GM21526 (cell line): Measurements from ENCODE around the gene CHST13.

Source experiments
- ATAC-seq: cut with Tn5 transposase; IDR thresholded peaks from one replicate; pipeline ENCODE4 v1.9.1; 2021; ENCODE audit warnings: moderate library complexity; ENCODE audit not compliant: unreplicated experiment, low FRiP score

The CHST13 gene

GRCh38 chr3:126551839-126552687 is 28.1 kb downstream of the CHST13 start:
- no peak for ATAC-seq

- no peak for ATAC-seq
These were observed 28.8 kb downstream of the CHST13 start for GRCh38 chr3:126552688-126553283.

GRCh38 chr3:126553284-126554084 is 29.5 kb downstream of the CHST13 start:
- no peak for ATAC-seq

DNA sequence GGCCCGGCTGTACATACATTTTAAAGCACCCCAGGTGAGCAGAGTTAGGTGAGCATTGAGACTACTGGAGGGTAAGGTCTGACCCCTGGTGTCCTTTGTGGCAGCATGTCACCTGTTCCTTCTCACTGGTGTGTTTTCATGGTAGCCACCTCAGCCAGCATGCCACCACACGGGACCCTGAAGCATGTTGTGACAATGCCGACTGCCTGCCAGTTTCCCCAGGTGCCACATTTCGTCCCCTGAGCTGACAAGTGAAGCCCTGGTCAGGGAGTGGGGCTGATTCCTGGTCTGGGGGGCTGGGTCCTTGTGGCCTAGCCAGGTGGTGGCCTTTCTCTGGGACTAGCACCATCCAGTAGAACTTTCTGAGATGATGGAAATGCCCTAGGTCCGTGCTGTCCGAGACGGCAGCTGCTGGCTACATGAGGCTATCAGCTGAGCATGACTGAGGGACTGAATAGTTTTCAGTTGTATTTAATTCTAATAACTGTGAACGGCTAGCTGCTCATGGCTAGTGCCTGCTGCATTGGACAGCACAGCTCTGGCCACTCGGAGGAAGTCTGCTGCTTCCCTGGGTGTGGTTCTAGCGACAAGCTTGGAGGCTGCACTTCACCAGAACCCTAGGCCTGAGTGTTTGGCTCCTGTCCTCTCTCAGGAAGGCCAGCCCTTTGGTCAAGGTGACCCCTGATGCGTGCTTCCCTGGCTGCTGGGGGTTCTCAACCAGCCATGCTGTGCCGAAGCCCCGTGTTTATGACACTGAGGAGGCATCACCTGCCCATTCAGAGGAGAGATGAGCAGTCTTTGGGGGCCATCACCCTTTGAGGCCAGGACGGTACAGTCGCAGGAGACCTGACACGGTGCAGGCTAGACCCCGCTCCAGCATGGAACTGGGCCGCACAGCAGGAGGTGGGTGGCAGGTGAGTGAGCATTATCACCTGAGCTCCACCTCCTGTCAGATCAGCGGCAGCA is 30.9 kb downstream of the CHST13 start:
- no peak for ATAC-seq

DNA sequence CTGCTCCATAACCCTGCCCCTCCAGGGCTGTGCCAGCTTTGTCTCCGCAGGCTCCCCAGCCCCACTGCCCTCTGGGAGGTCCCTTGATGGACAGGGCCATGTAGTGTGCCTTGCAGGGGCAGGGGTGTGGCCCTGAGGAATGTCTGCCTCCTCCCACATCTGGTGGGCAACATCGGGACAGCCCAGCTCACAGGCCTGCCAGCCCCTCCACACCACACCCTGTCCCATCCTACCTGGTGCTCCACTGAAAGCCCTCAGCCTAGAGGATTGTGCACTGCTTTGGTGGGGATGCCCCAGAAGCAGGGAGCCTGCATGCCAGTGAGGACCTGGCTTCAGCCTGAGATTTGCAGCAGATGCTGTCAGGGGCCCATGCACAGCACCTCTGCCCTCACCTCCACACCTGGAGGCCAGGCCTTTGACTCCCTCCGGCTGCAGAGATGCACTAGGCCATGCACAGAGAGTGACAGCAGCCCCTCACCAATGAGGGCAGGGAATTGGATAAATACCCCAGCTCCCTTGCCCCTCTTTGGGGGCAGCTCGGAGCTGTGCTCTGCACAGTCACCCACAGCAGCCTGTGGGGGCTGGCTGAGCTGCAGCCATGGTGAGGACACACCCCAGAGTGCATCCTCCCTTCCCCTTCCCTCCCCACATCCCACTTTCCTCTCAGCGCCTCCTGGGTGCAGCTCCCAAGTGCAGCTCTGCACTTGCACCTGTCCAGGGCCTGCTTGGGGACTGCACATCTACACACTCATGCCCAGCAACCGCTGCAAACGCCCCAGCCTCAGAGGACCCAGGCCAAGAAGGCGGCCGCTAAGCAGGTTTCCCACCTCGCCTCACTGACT is 32.1 kb downstream of the CHST13 start:
- no peak for ATAC-seq

- ATAC-seq, result no peak
These were observed 32.9 kb downstream of the CHST13 start for GRCh38 chr3:126556637-126557414.

DNA sequence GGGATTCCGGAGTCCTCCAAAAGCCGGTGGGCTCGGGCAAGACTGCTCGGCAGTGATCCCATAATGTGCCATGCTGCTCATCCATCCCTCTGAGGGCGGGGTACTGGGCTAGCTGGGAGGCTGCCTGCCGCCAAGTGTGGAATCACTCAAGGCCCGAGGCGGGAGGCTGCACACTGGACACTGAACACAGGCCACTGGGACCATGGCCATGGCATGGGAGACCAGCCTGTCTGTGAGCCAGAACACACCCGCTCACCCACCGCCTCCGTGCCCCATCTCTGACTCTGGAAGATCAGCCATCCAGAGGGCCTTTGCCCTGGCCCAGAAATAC is 33.4 kb downstream of the CHST13 start:
- no peak for ATAC-seq

- no peak for ATAC-seq
These were observed 33.8 kb downstream of the CHST13 start for GRCh38 chr3:126557761-126558160.

- ATAC-seq, result no peak
These were observed 34.5 kb downstream of the CHST13 start, which contains the start of gene C3orf22 for GRCh38 chr3:126558336-126559071. Gene C3orf22 (minus strand): TSS chr3:126558932. CDS start chr3:126553390, 5,542 bp downstream.

GRCh38 chr3:126562737-126563276 is 38.9 kb downstream of the CHST13 start:
- no peak for ATAC-seq

GRCh38 chr3:126567696-126568438 is 43.9 kb downstream of the CHST13 start:
- ATAC-seq, result no peak

DNA sequence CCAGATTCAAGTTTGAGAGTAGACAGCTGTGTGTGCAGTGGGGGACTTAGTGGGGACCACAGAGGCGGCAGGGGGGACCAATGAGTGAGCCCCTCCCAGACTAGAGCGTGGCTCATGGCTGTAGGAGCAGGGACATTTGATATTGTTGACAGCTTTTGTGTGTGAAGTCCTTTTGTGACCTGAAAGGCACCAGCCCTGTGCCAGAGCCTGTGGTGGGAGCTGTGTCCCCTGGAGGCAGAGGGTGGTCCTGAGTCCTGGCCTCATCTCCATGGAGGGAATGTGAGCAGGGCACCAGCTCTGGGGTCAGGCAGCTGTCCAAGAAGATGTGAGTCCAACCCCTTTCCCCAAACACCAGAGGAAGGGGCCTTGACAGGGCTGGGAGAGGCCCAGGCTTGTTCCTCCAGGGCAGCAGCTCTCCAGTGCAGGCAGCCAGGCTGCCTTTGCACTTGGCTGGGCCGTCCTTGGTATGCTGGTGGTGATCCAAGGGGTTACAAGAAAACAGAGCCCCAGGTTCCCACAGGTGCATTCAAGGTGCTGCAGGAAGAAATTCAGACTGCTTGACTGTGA is 44.9 kb downstream of the CHST13 start:
- ATAC-seq, result no peak

DNA sequence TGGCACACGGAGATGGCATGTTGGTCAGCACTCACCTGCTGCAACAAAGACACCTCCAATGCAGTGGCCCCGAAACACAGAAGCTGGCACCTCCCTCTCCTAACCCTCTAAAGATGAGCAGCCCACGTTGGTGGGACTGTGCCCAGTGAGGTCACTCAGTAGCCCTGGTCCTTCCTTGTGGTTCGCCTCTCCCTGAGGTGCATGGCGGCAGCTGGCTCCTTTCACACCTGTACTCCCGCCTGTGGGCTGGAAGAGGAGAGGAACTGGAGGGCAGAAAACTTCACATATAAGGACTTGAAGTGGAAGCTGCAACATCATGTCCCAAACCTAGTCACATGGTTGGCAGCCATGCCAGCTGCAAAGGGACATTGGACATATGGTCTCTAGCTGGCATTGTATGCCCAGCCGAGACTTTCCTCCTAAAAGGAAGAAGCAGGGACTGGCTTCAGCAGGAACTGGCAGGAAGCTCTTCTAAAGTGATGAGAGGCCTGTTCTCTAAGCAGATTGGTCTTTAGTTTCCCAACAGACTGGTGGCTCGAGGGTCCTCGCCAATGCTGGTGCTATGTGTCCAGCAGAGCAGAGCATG is 45.5 kb downstream of the CHST13 start:
- ATAC-seq, result no peak

- ATAC-seq, result no peak
These were observed 46.2 kb downstream of the CHST13 start for GRCh38 chr3:126570103-126570541.

DNA sequence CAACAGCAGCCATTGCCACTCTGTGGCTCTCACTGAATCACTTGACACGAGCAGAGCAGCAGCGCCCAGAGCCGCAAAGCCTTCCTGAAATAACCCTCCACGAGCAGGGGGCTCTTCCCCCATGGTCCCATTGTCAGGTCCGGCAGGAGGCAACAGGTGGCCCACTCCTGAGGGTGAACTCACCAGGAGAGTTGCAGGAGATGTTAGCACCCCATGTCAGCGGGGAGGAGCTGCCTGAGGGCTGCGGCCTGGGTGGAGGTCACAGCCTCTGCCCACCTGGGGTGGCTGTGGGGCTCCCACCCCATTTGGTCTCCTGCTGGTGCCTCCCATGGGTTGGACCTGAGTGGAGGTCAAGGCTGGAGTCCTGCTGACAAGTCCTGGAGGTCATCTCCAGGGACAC is 47.1 kb downstream of the CHST13 start:
- no peak for ATAC-seq

DNA sequence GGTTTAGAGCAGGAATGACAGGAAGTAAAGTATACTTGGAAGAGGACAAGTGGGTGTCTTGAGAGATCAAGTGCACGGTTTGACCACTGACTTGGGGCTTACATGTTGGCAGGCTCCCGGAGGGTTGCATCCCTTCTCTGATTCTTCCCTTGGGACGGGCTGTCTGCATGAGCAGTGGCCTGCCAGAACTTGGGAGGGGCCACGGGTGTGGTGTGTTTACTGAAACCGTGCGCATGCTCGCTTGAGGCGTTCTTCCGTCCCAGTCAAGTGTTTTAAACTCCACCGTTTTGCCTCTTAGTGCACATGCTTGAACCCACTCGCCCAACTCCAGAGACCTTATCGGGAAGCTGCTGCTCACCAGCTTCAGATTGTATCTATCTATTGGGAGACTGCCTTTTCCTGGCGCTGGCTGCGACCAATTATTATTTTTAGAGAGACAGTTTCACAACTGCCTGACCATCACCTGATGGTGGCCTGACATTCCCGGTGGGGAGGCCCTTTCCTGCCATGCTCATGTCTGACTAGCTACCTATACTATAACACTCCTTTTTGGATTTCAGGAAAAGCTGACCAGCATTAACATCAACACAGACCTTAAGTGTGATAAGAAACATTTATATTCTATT is 49.6 kb downstream of the CHST13 start:
- no peak for ATAC-seq
